Fibroblast of skin of back (primary cell): ENCODE results near the gene SOD3.
A peak's percentile ranks its signal among the peaks of the same experiment; 100 is the strongest.

ENCODE experiments used
- DNase-seq: peaks from one replicate; pipeline ENCODE4 v3.0.0-alpha.2; 2013

Gene SOD3

DNA sequence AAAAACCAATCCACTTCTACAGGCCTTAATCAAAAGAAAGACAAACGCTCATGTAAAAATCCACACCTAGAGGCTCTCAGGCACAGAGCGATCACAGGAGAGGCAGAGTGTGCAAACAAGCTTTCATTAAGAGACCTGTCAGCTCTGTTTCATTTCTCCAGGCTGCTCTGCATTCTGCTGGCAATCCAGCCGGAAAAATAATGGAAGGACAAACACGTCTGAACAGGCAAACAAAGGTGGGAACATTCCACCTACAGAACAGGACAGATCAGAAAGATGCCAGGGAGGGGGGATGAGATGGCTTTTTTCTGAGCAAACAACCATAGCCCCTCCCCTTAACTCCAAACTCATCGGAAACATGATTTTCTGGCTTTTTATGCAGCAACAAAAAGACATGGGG lies 9.7 kb downstream of the SOD3 start:
- no peak for DNase-seq

DNA sequence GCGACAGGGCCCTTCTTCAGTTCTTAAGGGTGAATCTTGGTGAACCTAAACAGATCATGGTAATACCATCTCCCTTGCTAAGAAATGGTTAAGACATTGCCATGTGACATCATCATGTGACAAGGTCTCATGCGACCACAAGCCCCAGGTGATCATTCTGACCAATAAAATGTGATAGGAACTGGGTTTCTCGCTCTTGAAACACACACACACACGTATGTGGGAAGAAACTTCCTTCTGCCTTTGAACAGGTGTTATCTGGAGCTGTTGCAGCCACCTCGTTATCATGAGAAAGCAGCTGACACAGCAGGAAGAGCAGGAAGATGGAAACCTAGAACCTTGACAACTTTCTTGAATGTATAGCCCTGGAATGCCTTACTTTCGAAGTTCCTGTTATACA lies 10.2 kb downstream of the SOD3 start:
- no peak for DNase-seq

DNA sequence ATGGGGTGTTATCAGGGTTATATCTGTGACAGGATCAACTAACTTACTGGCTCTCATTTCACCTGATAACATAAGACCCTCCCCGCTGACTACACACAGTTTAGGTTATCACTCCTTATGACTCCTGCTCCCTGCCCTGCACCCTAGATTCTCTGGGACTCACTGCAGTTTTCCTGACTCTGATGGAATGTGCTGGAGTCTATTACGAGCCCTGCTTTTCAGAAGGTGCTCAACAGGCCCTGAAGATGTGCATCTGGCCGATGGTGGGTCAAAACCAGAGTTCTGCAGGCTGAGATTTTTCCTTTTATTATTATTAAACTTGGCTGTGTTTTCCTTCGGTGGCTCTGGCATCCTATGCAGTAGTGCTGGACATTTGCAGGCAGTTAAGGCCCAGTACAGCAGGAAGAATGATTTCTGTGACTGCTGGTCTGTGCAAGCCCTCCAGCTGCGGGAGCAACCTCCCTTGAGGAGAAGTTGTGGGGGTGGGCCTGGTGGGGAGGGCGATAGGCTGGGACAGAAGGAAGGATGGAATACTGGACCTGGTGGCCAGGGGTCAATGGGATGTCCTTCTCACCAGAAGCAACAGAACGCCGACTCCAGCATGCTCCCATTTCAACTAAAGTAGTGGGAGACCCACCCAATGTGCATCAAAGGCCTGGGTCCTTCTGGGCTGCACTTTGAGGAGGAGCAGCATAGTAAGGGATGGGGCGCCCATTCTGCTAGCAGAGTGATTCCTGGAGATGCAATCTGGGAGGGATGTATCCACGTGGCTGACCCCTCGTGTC lies 11.0 kb downstream of the SOD3 start:
- DNase-seq: no peak

DNA sequence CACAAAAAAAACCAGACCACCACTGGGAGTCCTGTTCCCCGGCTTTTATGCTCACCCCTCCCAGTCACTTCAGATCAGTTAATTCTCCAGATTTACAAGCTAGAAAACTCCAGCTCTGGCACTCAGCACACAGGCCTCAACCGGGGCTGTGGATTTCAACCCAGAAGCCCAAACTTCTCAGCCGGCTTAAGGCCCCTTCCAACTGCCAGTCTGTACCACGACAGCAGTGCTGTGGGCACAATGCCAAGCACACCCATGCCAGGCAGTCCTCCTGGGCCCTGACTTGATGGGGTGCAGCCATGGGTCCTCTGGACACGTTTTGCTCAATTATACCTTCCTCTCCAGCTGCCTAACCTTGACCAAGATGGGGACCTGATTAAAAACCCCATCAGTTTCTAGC lies 12.2 kb downstream of the SOD3 start:
- DNase-seq: no peak

DNA sequence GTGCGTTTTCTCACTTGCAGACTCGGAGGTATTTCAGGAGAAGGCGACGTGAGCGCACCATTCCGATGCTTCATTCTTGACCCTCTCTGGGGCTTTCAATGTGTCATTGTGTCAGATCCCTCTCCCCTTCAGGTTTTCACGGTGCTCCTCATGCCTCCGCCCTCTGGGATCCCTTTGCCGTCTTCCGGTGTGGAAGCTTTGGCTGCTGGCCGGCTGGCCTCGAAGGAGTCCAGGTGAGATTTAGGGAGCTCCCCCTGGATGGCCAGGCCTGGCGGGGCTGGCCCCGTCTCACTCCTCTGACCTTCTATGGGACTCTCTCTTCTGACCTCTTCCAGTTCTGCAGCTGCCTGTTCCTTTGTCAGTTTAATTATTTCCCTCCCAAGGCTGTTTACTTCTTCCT lies 12.9 kb downstream of the SOD3 start:
- no peak for DNase-seq

DNA sequence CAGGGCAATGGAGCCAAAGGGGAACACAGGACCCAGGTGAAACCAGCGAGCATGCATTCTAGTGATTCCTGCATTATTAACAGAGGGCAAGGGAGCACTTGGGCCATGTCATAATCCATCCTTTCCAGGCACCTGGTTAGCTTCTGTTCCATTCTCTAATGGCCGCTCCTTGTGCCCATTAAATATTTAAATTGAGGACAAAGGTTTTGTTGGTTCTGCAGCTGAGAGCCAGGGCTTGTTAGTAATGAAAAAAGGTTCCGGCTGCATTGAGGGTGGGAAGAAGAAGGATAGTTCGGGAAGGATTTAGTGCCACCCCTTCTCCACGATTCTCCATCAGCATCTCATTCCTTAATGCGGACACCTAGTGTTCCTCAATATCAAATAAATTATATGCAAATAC lies 13.6 kb downstream of the SOD3 start:
- no peak for DNase-seq

DNA sequence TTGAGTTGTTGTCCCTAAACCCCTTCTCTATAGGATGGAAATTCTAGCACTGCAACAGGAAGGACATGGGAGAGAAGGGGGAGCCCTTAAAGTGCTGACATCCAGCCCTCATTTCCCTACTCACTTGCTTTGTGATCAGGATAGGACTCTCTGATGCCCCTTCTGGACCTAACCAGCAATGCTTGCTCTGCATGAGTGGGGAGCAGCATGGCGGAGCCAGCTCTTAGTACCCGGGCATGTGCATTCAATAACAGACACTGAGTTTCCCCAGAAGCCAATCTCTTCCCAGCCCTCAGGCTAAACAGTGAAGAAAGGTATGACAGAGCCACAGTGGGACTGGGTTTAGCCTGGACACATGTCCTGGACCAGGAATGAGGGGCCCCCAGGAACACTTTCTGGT lies 14.0 kb downstream of the SOD3 start:
- DNase-seq: no peak

DNA sequence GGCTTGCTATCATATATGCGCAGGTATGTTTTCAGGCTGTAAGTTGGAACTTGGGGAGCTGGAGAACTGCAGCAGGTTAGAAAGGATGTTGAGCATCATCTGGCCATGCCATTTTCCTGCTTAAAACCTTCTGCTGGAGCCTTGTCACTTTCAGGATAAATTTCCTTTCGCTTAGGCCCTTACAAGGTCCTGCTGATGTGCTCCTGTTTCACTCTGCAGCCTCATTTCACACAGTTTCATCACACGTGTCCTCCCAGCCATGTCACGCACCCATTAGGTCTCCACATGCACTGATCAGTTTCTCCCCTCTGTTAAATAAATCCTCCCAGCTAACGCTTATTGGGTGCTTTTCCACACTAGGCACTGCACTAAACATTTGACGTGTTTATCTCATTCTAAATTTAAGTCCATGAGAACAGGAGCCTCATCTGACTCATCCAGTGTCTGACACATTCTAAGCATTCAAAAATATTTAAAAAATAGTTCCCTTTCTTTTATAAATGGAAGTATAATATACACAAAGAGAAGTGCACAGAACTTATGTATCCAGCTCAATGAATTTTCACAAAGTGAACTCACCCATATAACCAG lies 14.5 kb downstream of the SOD3 start:
- DNase-seq: peak; percentile 53

DNA sequence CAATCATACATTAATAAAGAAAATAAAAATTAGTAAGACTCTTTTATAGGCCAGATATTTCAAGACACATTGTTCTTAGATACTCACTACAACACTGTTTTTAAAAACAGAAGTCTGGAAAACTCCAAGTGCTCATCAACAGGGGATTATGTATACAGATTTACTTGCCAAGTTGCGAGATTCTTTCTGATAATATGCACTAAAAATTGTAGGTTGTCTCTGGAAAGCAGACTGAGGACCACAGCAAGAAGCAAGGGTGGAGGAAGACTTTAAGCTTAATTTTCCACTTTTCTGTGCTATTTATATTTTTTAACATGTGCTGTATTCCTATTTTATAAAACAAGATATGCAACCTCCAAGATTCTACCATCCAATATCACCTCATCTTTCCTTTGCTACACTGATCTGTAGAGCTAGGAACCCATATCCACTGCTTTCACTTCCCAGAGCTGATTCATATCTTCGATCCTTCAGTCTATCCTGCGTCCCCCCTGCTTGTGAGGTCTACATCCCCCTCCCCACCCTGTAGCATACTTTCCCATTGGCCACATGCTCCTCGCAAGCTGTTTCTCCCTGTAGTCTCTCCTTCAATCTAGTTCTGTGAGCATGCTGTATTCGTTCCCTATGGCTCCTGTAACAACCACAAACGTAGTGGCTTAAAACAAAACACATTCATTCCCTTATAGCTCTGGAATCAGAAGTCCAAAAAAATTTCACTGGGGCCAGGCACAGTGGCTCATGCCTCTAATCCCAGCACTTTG lies 15.7 kb downstream of the SOD3 start:
- no peak for DNase-seq

DNA sequence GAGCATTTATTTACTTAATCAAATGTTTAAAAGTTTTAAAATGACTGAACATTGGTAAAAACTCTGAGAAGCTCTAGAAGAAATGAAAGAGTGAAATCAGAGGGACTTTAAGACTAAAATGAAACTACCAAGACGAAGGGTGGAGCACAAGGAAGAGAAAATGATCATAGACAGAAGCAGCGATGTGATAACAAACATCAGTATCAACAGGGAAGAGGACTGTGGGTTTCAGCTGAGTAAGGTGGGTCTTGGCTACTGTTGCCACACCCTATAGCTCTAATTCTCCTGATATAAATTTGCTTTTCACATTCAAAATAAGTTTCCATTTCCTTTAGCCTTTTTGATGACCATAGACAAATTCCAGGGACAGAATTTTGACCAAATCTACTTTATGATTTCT lies 18.4 kb downstream of the SOD3 start:
- no peak for DNase-seq

DNA sequence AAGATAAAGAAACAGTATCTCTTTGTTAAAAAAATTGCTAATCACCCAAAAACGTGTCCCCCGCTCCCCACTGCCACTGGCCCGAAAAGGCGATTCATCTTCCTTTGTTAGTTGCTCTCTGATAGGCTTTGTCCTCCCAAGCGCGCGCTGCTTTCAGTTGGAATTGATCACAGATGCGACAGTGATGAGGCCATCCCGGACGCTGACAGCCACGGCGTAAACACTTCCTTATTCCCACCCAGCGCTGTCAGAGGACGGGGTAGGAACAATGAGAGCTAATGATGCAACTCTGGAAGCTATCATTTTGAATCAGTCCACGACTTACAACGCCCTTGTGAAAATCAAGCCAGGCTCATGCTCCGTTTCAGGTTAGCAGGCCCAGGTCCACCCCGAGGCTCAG lies 21.4 kb downstream of the SOD3 start:
- no peak for DNase-seq

DNA sequence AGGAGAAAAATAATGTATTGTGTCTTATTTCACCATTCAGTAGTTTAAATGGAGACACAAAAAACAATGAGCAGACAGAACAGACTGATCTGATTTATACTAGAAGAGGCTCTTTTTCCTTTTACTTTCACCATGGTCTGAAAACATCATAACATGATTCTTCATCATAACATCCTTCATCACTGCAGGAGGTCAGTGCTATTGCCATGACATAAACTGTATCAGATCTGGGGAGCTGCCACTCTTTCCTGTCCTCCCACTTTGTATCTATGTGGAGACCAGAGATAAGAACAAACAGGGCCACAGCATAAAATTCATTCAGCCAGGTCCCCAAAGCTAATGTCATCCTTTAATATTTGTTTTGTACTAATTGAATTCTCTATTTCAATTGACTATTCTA lies 25.2 kb downstream of the SOD3 start:
- DNase-seq: no peak

DNA sequence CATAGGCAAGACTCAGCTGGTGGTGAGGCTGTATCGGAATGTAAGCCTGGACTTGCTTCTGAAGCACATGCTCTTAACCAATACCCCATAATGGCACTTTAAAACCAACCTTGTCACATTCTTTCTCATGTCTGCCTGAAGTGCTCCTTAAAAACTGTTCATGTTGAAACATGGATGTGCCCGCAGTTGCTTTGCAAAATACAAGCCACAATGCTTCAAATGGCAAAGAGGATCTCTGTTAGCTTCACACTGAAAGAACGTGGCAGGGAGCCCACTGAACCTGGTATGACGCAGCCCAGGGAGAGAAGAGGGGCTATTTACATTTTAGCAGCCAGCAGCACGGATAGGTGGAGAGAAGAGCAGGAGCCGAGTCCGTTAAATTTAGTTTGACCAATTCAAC lies 29.3 kb downstream of the SOD3 start:
- DNase-seq: no peak

DNA sequence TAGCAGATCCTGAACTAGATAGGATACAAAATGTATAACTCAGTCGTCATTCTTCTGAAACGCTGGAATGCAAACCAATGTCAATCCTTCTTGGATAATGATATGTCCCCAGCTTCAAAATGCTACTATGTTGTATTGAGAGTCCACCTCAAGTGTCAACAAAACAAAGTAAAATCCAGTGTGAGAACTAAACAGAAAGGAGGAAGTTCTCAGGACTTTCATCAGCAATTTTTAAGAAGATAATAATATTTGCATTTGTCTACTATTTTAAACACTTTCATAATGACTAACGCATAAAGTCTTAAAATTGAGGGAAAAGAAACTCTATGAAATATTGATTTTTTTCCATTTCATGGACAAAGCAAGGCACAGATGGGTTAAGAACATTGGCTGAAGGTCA lies 36.3 kb downstream of the SOD3 start:
- DNase-seq: no peak

DNA sequence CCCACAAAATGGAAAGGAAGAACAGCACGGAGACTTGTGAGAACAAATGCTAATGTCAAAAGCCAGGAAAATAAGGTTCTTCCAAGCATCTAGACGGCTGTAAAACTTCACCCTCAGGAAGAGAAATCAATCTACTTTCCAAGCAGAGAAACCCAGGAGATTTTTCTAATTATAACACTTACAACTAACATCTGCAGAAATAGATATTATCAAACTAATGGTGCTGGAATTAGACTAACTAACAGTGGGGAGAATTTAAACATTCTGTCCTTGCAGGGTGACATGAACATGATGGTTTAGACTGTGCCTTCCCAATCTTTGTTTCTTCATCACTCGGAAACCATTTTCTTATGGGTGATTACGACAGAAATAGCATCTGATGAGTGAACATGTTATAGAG lies 40.3 kb downstream of the SOD3 start:
- DNase-seq: no peak

DNA sequence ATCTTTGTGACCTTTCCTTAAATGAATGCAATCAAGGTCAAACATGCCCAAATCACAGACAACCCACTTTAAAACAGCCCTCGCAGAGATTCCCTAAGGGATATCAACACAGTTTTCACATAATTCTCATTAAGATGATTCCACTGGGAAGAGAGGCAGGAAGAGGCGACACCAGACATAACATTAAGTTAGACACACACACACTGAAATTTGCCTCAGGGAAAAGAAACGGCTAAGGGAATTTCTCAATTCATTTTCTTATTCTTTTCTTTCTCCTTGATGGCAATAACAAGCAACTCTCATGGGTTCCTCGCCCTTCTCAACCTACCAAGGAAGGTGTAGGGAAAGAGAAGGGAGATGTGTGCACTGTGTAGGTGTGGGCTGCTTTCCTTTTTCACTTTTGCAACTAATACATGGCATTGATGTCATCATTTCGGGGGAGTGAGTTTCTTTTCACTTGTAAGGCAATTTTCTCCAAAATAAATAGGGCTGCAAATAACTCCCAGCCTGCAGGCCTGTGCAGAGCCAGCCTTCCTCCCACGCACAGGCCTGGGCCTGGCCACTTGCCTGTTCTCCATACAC lies 41.4 kb downstream of the SOD3 start:
- no peak for DNase-seq

DNA sequence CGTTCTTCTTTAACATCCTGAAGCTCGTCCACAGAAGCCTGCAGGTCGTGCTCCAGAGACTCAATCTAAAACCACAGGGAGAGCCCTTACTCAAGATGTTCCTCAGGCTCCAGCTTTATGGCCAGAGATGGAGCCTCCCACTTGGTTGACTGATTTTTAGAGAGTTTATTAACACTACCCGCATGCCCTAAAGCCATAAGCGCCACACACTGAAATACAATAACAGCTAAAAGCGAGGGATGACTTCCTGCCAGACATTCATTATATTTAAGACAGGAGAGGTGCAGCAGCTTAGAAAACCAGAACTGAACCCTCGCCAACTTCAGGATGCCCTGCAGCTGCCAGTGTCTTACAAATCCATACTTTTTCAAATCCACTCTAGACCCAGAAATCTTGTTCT lies 42.0 kb downstream of the SOD3 start:
- DNase-seq: no peak

DNA sequence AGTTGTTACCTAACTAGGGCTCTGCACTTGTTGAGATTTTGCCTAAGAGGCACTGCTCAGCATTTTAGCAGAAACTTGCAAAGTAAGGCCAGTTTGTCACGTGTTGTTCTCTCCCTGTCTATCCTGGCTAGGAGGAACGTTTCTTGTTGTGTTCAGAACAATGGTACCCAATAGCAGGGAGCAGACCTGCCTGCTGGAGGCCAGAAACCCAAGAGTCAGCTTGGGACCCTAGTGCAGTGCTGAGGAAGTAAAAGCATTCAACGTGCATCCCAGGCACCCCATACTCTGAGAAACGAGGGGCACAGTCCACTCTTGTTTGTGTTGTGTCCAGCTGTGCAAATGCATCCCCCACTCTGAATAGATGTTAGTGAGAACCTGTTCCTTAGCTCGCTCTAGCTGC lies 42.4 kb downstream of the SOD3 start:
- DNase-seq: no peak

DNA sequence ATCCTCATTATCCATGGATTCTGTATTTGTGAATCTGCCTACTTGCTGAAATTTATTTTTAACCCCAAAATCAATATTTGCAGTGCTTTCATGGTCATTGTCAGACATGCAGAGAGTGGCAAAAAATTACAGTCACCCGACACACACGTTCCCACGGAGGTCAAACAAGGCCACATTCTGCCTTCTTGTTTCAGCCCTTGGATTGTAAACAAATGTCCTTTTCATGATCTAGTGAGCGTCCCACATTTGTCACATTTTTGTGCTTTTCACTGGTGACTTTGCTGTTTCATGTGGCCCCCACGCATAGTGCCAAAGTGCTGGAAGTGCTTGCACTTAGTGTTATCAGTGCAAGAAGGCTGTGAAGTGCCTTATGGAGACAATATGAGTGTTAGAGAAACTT lies 45.0 kb downstream of the SOD3 start:
- DNase-seq: no peak

DNA sequence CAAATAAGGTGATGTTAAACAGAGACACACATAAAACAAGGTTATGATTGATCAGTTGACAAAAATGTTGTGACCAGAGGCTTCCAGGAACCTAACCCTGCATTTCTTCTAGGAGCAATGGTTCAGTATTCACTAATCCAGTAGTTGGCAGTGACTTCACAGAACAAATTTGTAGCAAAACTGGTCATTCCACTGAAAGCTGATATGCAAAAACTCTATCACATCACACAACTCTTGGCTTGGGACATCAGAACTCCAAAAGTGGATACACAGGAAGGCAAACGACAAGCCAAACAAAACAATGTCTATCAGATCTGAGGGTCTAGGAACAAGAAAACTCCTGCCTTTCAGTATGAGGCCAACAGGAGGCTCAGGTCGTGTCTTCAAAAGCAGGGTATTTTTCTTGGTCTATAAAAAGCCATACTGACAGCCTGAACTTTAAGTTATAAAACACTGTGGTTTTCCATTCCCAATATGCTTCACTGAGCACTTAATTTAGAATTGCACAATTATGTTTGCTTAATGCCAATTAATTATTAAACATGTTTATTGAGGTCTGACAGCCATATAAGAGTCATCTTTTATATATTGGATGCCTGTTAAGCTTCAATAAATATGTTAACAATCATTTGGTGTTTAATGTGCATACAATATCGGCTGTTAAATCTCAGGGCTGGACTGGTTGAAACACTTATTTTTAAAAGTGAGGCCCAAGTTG lies 45.6 kb downstream of the SOD3 start:
- no peak for DNase-seq

DNA sequence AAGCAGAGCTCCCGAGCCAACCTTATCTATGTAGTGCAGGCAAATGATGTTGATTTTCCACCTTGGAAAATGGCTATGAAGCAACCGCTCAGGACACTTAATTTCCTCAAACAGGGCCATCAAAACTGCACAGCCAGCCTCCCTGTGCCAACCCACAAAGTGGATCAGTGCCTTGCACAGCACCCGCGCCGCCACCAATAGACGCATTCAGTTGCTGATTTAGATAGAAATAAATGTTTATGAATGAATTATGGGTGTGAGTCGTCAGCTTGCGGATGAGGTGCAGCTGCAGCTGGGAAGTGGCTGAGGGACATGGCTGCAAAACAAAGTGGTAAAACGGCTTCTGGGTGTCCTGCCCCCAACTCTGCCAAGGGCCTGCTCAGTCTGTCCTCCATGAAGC lies 47.0 kb downstream of the SOD3 start:
- DNase-seq: no peak

DNA sequence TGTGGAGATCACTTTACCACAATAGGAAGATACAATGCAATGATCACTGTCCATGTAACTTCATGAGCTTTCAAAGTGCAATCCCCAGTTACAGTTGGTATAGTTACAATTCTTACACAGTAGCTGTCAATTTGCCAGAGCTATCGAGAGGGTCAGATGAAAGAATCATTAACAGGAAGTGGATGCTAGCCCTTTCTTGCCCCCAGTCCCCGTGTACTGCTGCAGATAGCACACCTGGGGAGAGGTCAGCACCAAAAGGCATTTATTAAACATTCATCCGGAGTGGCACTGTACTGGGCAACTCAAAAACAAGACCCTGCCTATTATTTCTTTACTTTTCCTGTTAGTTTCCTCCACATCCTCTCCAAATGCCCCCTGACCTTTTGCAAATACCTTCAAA lies 47.7 kb downstream of the SOD3 start:
- DNase-seq: no peak

DNA sequence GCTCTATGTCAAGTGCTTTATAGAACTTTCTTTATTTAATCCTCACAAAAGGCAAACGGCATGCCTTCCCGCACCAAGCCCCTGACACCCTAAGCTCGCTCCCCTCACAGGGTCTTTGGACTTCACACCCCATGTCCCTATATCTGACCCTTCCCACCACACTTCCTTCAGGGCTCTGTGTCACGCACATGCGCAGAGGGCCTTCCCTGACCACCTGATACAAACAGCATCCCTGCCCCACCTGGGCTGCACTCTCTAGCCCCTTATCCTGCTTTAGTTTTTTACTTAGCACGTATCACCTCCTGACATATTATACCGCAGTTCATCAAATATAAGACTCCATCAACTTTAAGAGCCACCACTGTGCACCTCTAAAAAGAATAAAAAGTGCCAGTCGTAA lies 49.8 kb downstream of the SOD3 start:
- no peak for DNase-seq
